Stimulated activated CD4-positive, alpha-beta T cell treated with anti-CD3 and anti-CD28 coated beads, Interleukin-12 subunit alpha, Interleukin-12 subunit beta, amount 100 ng/mL, for 4 hours (primary cell): ENCODE measurements around the gene HOXB8.

Experiments used
- DNase-seq: peaks from one replicate; pipeline ENCODE4 v3.0.0-alpha.2; 2020

Gene HOXB8

DNA sequence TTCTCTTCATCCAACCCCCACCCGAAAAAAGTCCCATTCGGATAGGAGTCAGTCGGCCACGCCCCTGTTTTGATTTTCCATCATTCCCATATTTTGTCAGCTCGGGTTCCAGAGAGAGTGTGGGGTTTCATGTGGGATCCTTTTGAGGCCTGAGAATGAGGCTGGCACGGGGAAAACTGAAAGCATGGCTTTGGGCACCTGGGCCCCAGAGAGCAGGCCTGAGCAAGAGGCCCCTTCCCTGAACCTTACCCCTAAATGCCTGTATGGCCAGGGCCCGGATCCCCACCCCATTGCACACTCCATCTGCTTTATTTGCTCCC is 32.4 kb downstream of the HOXB8 start:
- no peak for DNase-seq

DNA sequence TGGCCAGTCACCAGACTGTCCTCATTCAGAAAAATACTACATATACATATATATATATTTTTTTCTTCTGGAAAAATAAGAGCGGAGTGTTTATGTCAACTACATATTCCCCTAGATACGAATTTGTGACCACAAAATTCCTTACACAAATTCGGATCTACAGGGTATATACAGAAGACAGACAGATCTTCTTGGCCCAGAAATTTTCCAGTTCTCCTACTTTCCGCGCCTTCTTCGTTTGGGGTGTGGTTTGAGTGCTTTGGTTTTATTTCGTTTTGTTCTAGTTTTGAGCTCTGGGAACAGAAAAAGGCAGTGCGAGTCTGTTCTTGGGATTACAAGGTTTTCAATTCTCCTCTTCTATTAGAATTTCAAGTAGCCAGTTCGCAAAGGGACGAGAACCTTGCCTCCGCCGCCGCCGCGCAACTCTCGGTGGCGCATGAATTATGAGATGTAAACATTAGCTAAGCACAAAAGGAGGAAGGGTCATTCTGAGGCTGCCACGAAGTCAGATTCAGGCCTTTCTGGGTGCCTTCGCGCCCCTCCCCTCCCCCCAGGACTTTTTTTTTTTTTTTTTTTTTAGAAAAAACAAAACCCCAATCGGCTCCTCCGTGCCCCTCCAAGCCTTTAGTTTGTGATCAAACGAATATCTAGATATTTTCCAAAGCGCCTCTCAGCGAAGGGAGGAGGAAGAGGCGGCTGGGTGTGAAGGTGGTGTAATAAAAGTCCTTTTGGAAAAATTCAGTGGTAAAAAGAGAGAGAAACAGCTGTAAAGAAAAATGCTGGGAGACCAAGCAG is 35.1 kb downstream of the HOXB8 start:
- no peak for DNase-seq

DNA sequence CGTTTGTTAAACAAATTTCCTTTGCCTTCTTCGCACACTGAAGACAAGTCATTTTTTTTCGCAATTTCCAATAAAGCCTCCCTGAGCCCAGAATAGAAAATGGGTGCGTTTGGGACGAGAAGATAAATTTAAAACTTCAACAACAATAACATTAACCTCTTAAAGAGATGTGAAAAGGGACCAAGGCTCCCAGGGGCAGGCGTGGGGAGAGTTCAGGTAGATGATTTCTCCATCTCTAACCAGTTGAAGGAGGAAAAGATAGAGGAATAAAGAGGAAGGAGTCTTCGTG is 35.7 kb downstream of the HOXB8 start:
- DNase-seq = no peak

DNA sequence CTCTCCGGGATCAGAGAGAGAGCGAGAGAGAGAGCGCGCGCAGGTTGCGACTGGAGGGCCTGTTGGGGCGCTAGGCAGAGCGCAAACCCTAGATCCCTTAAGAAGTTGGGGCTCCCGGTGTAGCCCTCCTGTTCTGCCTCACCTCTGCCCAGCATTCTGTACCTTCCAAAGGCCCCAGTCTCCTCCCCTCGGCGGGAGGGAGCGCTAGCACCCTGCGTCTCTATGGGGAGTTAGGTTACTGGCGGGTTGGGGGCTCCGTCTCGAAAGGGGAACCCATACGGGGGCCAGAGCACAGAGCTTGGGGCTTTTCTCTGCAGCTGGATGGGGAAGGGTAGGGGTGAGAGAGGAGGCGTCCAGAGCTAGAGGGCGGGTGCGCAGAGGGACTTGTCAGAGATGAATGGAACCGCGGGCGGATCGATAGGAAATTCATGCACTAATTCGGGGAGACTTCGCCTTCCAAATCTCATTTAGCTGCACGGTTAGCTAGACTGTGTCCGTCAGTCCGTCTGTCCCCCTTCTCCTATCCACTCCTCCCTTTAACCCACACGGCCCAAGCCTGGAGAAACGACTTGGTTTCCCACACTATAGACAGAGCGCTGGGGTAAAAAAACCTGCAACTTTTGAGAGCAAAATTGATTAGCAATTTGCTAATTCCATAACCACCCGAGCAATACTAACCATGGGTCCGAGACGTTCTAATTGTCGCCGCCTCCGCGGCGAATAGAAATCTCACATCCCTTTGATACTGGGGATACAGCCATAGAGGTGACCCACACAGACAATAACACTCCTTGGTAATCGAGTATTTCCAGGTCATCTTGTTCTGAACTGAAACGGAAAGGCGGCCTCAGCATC is 36.2 kb downstream of the HOXB8 start:
- no peak for DNase-seq

DNA sequence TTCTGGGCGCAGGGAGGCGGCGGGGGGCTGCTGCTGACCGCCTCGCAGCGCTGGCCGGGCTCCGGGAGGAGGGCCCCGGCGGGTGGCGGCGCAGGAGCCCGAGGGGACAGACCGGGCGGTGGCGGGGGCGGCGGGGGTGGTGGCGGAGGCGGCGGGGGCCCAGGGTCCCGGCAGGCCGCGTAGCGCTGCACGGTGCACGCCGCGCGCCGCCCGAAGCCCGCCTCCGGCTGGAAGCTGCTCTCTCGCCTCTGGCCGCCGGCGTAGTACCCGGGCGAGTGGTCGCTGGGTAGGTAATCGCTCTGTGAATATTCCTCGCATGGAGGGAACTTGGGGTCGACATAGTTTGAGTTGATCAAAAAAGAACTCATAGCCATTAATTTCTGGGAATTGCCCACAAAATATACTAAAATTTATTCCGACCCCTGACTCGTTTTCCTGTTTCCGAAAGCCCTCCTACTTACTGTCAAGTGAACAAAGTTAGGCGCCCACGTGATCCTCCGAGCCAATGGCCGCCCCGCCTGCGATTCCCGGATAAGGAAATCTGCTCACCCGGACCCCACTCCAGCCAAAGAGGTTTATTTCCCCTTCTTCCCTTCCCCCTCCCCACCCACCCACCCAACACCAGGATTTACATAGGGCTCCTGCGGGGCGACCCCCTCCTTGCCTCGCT is 37.0 kb downstream of the HOXB8 start, which contains the start of gene HOXB4:
HOXB4 (minus strand) TSS at position 405 of the 670 bp plus-strand sequence; CDS start at position 374, 31 bp downstream.
- DNase-seq = peak; percentile 60

DNA sequence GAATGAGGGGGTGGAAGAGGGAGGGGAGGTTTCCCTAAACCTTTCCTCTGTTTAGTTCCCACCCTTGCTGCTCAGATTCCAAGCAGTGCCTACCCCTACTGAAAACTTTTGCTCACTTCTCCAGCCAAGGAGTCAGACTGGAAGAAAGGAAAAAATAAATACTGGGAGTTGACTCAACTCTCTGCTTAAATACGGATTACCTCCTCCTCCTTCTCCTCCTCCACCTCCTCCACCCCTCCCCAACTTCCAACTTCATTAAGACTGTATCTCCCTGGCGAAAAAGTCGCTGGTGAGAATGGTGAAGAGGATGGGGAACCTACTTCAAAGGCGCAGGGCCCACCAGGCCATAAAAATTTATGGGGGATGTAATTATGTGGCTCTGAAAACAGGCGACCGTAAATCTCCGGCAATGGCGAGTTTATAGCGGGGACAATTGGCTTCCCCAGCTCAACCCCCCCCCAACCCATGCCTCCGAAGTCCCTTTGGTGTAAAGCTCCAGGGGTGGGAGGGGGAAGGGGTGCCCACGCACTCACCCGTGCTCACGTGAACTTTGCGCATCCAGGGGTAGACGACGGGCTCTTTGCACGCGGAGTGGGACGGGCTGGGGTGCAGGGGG is 37.7 kb downstream of the HOXB8 start:
- DNase-seq = no peak

DNA sequence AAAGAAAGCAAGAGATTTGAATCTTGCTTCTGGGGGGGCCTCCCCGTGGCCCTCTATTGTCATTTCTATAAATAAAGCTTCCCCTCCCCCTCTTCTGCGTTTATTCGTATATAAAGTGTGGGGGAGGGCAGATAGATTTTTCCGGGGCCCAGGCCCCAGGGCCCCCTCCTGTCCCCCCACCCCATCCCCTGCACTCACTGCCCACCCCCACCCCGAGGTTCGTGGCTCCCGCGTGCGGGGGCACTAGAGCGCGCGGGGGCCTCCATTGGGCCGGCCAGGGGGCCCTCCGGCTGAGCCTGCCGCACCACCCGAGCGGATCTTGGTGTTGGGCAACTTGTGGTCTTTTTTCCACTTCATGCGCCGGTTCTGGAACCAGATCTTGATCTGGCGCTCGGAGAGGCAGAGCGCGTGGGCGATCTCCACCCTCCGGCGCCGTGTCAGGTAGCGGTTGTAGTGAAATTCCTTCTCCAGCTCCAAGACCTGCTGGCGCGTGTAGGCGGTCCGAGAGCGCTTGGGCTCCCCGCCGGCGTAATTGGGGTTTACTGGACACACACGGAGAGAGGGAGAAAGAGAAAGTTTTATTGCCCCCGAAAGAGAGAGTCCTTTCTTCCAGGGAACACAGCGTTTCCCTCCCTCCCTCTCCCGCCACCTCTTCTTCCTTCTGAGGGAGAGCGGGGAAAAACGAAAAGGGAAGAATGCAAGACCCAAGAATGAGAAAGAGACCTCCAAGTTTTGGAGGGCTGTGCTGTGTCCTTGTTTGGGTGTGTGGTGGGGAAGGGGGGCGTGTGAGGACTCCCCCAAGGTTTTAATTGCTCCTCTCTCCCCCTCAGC is 38.4 kb downstream of the HOXB8 start:
- DNase-seq = no peak

DNA sequence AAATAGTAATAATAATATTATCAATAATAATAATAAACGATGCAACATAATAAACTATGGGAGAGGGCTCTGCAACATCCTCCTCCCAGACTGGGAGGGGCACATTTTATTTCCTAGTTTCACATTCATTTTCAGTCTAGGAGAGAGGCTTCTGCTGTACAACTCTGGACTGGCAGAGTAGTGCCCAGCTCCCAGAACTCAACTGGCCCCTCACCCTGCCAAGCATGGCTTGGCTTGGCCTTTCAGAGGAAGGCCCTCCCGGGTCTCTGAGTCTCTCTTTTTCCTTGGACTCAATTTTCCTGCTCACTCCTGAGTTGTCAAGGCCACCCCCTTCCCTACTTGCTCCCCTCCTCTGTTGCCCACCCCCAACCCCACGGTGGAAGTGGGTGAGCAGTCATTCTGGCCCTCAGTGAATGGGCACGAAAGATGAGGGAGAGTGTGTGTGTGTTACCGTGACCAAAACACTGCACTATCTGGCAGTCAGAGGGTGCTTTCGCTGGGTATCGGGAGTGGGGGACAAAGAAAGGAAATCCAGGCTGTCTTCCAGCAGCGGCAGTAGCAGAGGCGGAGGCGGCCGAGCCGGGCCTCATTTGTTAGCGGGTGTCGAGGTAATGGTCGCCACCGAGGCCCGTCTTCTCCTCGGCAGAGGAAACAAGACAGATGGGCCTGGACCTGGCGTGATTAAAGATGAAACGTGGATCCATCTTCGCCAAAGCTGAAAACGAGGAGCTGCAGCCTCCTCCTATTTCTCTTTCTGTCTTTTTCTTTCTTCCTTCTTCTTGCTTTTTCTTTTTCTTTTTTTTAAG is 39.2 kb downstream of the HOXB8 start:
- no peak for DNase-seq

DNA sequence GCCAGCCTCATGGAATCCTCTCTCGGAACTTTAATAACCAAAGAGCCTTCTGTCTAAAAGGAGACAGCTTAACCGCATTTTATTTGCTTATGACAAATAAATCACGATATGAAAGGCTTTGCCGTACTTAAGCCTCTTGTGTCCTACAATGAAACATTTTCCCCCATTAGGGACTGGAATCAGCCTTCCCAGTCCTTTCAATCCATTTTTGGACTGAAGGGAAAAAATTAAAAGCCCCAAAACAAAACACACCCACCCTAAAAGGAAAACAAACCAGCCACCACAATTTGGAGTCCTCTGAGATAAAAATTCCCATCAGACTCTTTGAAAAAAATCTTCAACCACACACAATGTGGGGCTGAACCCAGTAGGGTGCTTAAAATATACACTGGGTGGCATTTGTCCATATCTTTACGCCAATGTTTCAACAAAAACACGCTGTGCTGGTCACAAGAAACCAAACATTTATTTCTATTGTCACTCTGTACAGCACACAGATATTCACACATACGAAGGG is 40.0 kb downstream of the HOXB8 start:
- DNase-seq = no peak

DNA sequence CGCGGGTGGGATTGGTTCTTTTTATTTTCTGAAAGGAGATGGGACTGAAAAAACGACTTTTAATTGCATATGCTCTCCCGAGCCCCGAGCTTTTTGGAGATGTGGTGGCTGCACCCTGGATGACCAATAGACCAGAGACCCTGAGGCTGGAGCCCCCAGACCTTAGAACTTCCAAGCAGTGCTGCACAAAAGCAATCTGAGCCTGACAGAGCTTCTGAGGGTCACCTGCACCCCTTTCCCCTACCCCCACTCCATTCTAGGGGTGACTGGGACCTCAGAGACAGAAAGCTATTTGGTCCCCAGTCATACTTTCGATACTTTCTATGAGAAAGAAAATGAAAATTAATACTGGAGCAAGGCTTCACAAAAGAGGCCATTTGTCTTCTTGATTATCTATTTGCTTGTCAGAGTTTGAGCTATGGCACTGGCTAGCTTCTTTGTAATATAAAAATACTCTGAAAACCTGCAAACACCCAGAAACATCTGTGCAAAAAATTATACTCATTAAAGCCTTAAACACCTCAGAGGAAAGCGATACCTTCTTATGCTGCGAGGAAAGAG is 40.5 kb downstream of the HOXB8 start:
- DNase-seq = no peak

DNA sequence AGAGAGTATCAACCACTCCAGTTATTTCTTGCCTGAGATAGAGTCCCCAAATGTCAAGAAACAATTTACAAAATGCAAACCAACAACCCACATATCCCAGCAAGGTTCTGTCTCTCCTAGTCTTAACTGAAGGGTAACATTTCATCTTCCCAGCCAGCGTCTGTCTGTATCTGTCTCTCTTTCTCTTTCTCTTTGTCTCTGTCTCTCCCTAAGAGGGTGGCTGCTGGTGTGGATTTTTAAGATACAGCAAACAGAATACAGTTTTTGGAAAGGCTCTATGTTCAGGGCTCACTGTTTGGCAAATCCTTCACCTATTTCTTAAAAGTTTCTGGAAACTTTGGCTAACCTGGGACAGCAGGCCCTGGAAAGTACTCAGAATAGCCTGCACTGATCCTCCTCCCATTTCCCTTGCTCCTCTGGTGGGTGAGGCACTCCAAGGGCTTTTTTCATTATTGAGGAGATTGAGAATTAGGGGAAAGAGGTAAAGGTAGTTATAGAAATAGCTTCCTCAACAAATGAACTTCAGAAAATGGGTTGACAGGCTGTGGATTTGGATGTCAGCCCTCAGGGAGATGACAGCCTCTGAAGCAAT is 43.2 kb downstream of the HOXB8 start:
- no peak for DNase-seq

DNA sequence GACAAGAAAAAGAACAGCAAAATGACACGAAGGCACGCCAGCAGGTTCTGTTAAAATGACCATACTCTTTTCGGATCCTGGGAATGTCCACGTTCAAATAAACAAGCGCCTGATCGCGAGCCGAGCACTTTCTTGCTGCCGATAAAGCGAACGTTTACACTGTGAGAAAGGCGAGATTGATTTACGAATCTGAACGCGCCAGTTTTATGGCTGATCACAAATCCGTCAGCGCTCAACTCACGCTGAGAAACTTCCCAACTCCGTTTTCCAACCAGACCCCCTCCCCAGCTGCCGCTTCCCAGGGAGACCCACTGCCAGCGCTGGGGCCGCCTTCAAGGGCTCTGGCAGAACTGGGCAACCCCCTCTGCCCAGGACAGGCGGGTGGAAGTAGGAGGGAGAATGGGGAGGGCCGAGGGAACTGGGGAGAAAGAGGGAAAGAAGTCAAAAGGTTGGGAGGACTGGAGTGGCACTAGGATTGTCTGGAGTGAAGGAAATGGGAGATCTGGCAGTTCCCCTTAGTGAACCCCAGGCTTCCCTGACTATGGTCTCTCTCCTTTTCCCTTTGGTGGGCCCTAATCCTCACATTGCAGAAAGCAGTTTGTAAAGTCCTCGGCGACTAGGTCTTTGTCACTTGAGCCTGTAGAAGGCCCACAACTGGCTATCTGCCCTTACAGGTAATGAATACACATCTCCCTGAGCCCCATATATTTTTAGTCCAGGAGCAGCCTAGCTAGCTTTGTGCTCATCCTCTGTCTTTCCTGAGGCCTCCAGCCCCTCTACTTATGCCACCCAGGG is 43.9 kb downstream of the HOXB8 start:
- no peak for DNase-seq

DNA sequence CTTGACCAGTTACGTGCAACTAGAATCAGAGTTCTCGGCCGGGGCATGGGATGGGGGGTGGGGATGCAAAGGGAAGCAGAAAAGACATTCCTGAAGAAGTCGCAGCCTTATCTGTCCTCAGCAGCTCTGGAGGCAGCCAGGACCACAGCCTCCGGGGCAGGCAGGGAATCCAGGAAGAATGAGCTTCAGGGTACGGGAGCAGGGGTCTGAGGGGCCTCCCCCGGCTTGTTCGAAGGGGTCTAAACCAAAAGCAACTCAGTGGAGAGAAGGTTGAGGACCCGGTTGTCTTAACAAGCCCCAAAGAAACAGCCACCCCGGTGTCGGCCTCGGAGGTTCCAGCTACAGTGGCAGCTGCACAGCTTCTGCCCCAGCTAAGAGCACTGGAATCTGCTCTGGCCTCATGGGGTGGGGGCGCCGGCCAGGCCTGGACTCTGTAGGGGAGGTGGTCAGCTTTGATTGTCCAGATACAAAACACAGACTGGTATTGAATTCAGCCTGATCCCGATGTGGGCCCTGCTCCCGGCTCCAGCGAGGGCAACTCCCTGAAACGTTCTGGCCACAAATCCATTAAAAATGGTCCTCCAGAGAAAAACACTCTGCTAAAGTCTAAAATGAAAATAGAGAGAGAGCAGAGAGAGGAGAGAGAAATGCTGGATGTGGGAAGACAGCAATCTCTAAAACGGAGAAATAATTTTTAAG is 44.6 kb downstream of the HOXB8 start:
- DNase-seq = no peak

DNA sequence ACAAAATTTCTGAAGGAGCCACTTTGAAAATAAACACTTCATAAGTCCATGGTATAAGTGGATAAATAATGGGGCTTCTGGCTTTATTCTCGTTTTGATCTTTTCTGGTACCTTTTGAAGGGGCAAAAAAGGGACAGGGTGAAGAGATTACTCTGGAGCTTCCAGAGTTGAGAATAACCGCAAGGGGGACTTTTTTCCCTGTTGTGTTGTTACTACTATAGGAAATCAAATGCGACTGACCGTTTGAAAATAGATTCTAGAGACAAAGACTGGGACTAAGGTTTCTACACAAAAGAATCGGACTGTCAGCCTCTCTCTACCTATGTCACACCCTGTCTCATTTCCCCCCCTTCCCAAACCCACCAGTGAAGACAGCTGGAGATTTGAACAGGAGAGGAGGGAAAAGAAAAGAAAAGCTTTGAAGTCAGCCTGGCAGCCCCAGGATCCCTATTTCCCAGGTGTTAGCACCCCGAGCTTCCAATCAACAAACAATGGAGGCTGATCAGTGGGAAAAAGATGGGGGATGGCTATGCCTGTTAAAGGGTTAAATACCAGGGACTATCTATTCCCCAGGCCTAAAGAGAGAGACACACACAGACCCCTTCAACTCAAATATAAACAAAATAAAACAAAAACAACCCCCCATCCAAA is 45.3 kb downstream of the HOXB8 start:
- DNase-seq = no peak

DNA sequence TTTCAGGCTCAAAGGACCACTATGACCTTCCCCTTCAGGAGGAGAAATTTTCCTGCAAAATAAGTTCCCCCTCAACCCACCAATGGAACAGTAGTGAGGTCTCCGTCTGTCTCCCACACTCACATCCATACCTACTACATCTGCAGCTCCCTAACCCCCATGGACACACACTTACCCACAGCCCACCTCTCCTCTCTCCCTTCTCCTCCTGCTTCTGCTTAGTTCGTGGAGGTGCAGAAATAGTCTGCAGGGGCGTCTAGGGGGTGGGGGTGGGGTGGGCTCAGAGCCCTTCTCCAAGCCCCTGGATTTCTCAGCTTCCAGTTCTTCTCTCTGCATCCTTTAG is 45.9 kb downstream of the HOXB8 start:
- DNase-seq = no peak

DNA sequence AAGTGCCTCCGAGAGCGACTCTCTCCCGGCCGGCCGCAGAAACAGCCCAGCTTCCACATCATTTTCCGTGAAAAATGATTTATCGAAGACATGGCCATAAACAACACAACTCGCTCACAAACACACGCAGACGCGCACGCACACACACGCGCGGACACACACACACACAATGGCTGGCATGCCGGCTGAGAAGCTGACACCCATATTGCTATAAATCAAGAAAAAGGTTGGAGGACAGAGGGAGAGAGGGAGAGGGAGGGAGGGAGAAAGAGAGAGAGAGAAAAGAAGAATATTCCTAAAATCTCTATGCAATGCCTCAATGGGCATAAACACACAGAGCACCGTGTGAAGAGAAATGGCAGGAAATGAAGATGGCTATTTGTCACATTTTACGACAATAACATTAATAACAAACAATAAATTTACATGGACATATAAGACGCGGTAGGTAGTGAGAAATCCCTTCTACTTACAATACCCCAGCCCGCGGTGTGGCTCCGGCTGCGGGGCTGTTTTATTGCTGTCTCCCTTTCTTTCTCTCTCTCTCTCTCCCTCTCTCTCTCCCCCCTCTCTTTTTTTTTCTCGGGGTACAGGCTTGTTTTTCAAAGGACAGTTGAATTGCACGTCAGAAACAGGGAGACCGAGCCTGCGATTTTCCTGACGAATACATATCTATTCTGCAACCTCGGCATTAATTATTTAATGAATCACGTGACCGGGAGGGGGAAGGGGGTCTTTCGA is 46.4 kb downstream of the HOXB8 start:
- no peak for DNase-seq

DNA sequence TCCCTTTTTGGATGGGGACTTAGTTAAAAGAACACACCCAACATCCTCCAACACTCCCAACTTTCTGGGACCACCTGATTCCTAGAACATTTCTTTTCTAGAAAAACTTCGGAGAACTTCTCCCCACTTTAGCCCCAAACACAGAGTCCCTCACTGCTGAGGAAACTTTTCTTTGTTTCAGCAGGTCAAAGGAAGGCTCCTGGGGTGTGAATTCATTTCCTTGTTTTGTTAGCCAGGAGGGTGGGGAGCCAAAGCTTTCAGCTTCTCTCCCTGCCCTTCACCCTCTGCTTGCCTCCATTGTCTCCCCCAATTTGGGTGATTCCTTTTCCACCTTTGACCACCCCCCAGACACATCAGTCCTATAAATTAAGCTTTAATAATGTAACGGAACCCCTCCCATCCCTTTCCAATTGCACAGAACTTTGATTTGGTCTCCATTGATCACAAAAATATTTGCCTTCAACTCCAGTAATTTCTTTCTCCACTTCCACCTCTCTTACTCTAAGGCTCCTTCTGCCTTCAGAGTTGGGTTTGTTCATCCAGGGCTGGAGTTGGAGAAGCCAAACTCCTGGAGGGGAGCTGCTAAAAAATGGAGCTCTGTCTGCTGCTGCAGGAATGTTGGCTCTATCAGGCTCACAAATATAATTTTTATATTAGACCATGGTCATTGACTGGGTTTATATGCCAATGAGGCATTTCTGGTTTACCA is 47.3 kb downstream of the HOXB8 start:
- DNase-seq = no peak
